Prostate gland (tissue), 2 donors: Measurements from ENCODE around the gene NGEF. TPM values are rescaled to one million over a fixed set of nuclear protein-coding genes. Genes with fewer than 3 reads are reported as not detected.
A peak's percentile ranks its signal among the peaks of the same experiment; 100 is the strongest.

ENCODE experiments used
- DNase-seq: peaks from one replicate; pipeline ENCODE4 v3.0.0-alpha.2; 2019; ENCODE audit warnings: low spot score
- H3K27ac ChIP-seq, 2 donors: fragments of 200-600 bp; sonication (generic); 2 replicates each; pipeline ENCODE4 v1.5.1; 2017 to 2019
- H3K27me3 ChIP-seq: fragments of 200-600 bp; sonication (generic); replicated peaks from 2 replicates; pipeline ENCODE4 v1.5.1; 2019; ENCODE audit not compliant: insufficient read depth
- H3K36me3 ChIP-seq, 2 donors: fragments of 200-600 bp; sonication (generic); 1 replicate in 1 of 2; 2 replicates in 1 of 2; pipeline versions ENCODE4 v1.5.1 to v1.8.1; 2017 to 2019
- H3K4me1 ChIP-seq: fragments of 200-600 bp; sonication (generic); replicated peaks from 2 replicates; pipeline ENCODE4 v1.5.1; 2019
- H3K4me3 ChIP-seq, 2 donors: fragments of 200-600 bp; sonication (generic); 2 replicates each; pipeline ENCODE4 v1.5.1; 2017 to 2019
- H3K9me3 ChIP-seq: fragments of 200-600 bp; sonication (generic); 2 replicates; pipeline ENCODE4 v1.5.1; 2017
- CTCF ChIP-seq, 4 experiments: fragments of 200-600 bp in 2 of 4; fragments of 450-650 bp in 2 of 4; sonication (generic) in 2 of 4; IDR thresholded peaks; 1 replicate in 3 of 4; 2 replicates in 1 of 4; pipeline ENCODE4 v1.5.1; 2016 to 2019; ENCODE audit warnings: antibody characterized with exemption in 4 of 4, mild to moderate bottlenecking in 2 of 4, moderate library complexity in 2 of 4
- POLR2A ChIP-seq: fragments of 450-650 bp; IDR thresholded peaks from one replicate; pipeline ENCODE4 v1.6.1; 2016; ENCODE audit warnings: antibody characterized with exemption, mild to moderate bottlenecking
- POLR2AphosphoS5 ChIP-seq: sonication (generic); formaldehyde crosslinking; IDR thresholded peaks from one replicate; pipeline ENCODE4 v1.6.1; 2017; ENCODE audit warnings: antibody characterized with exemption
- WGBS: methylation state at CpG from one replicate; pipeline ENCODE4 v1.1.5; 2018; 5-methylcytosine and 5-hydroxymethylcytosine counted together
- intact Hi-C: fragments of 100-400 bp; cut with DNase I; formaldehyde crosslinking; loops from one replicate; pipeline ENCODE4 v1.14.2; 2022
- total RNA-seq, 2 donors: library from RNA; depleted of rRNA; stranded (reverse); fragments of >200 nt; gene quantifications; one replicate each; pipeline ENCODE4 v1.1.0, GENCODE V29; 2016

Gene NGEF
- total RNA-seq, 2 donors from 2014 or later: 2.0 to 19.0 TPM

- WGBS: 23% methylated on average over 23 of the region's 23 CpGs
- Histone ChIP-seq H3K4me1 (no peaks in the 10 kb centered on the region), H3K36me3 (no peaks in the 10 kb centered on the region), H3K4me3 (peak overlapping the region in 1 of 2 donors; percentile 8), H3K9me3 (no peaks in the 10 kb centered on the region), H3K27me3 (no peaks in the 10 kb centered on the region), H3K27ac (peak overlapping the region in 1 of 2 donors; percentile 44)
- TF ChIP-seq POLR2A (peak; percentile 30), POLR2AphosphoS5 (peak; percentile 76), CTCF (IDR thresholded peaks at IDR 0.05) (peak in 1 of 4 experiments; percentile 4)
- DNase-seq: peak; percentile 78
- intact Hi-C loops: no loop called here
These were observed 122.0 kb downstream of the NGEF start for GRCh38 chr2:232890896-232891601.

- Histone ChIP-seq H3K27ac (no peak overlapping the region), H3K9me3 (no peaks in the 10 kb centered on the region), H3K27me3 (no peaks in the 10 kb centered on the region), H3K4me3 (no peak overlapping the region), H3K36me3 (no peaks in the 10 kb centered on the region), H3K4me1 (no peaks in the 10 kb centered on the region)
- intact Hi-C loops: no loop called here
- DNase-seq: no peak
- 77% methylated on average over 11 of the region's 11 CpGs for WGBS
- TF ChIP-seq POLR2A: no peak
- no peak for TF ChIP-seq CTCF (IDR thresholded peaks at IDR 0.05)
- TF ChIP-seq POLR2AphosphoS5: no peak
These were observed 122.5 kb downstream of the NGEF start for GRCh38 chr2:232890536-232890895.

GRCh38 chr2:232889876-232890401 lies 123.1 kb downstream of the NGEF start:
- H3K4me3 ChIP-seq: no peak overlapping the region
- intact Hi-C loops: no loop called here
- no peak for DNase-seq
- no peaks in the 10 kb centered on the region for H3K36me3 ChIP-seq
- no peaks in the 10 kb centered on the region for H3K9me3 ChIP-seq
- no peak overlapping the region for H3K27ac ChIP-seq
- WGBS: 96% methylated on average over 5 of the region's 5 CpGs
- no peaks in the 10 kb centered on the region for H3K4me1 ChIP-seq
- TF ChIP-seq POLR2A: no peak
- TF ChIP-seq CTCF (IDR thresholded peaks at IDR 0.05): no peak
- no peak for TF ChIP-seq POLR2AphosphoS5
- H3K27me3 ChIP-seq: no peaks in the 10 kb centered on the region

GRCh38 chr2:232888839-232889529 lies 124.1 kb downstream of the NGEF start:
- no peak for DNase-seq
- TF ChIP-seq POLR2AphosphoS5: no peak
- no peak for TF ChIP-seq POLR2A
- TF ChIP-seq CTCF (IDR thresholded peaks at IDR 0.05): no peak
- WGBS: 91% methylated on average over 14 of the region's 14 CpGs
- no peak overlapping the region for H3K4me3 ChIP-seq
- no peaks in the 10 kb centered on the region for H3K36me3 ChIP-seq
- H3K27ac ChIP-seq: no peak overlapping the region
- H3K27me3 ChIP-seq: no peaks in the 10 kb centered on the region
- H3K9me3 ChIP-seq: no peaks in the 10 kb centered on the region
- intact Hi-C loops: no loop called here
- no peaks in the 10 kb centered on the region for H3K4me1 ChIP-seq
